ENCODE data around the gene COQ3.

COQ3 gene

GRCh38 chr6:99397287-99397686, 3.3 kb upstream of the COQ3 start:
- H3K4me3 ChIP-seq (ENCODE audit: low read depth, low read length) = no peak overlapping the region
- peaks cover 4% of the 10 kb centered on the region for H3K79me2 ChIP-seq (ENCODE audit: control insufficient read depth, insufficient read depth, low read length, poor library complexity)
- H2BK12ac ChIP-seq (ENCODE audit: low read length) = no peak overlapping the region
- no peak overlapping the region for H2AK5ac ChIP-seq (ENCODE audit: low read length)
- H4K12ac ChIP-seq (ENCODE audit: low read depth, low read length) = no peak overlapping the region
- peaks cover 0 to 2% of the 10 kb centered on the region in 2 experiments for H3K4me1 ChIP-seq (ENCODE audit: control insufficient read depth in 1 of 2, insufficient read depth in 2 of 2, low read length in 2 of 2)
- H3K9me3 ChIP-seq (ENCODE audit: insufficient read depth, low read depth, low read length) = no peaks in the 10 kb centered on the region
- H3K18ac ChIP-seq (ENCODE audit: low read length) = no peak overlapping the region
- no peak overlapping the region for H3K4me2 ChIP-seq (ENCODE audit: low read length)
- H3K14ac ChIP-seq (ENCODE audit: low read length) = no peak overlapping the region
- no peak overlapping the region for H2AFZ ChIP-seq (ENCODE audit: insufficient read depth, low read length, poor library complexity)
- DNase-seq = peak in 1 of 2 donors; percentile 10
- H3K27me3 ChIP-seq (ENCODE audit: insufficient read depth, low read length) = no peaks in the 10 kb centered on the region
- no peak overlapping the region for H4K8ac ChIP-seq (ENCODE audit: low read depth, low read length)
- peaks cover 6 to 10% of the 10 kb centered on the region in 2 experiments for H3K36me3 ChIP-seq (ENCODE audit: control insufficient read depth in 1 of 2, insufficient read depth in 2 of 2, low read length in 2 of 2)
- H3K9ac ChIP-seq (ENCODE audit: low read length) = no peak overlapping the region
- no peak overlapping the region for H3K27ac ChIP-seq (ENCODE audit: low read depth, low read length)
- H3K79me1 ChIP-seq (ENCODE audit: low read length) = peaks cover 6% of the 10 kb centered on the region
- H2BK5ac ChIP-seq (ENCODE audit: low read depth, low read length, poor library complexity) = no peak overlapping the region
- no peak overlapping the region for H4K91ac ChIP-seq (ENCODE audit: low read depth, low read length)
- no CpG with 5 or more reads among the region's 1 CpG for WGBS (ENCODE audit: extremely low coverage, insufficient coverage, insufficient read length)
- no peak overlapping the region for H3K4ac ChIP-seq (ENCODE audit: low read depth, low read length)
- H3K23ac ChIP-seq (ENCODE audit: low read length) = no peak overlapping the region
- no peak overlapping the region for H2BK120ac ChIP-seq (ENCODE audit: insufficient read depth, low read length, poor library complexity)

GRCh38 chr6:99393366-99393697, 663 bp downstream of the COQ3 start:
- H4K8ac ChIP-seq (ENCODE audit: low read depth, low read length) = peak overlapping the region; percentile 93
- peaks cover 6% of the 10 kb centered on the region for H3K79me1 ChIP-seq (ENCODE audit: low read length)
- H3K4me3 ChIP-seq (ENCODE audit: low read depth, low read length) = peak overlapping the region; percentile 75
- peaks cover 5% of the 10 kb centered on the region in 2 experiments for H3K36me3 ChIP-seq (ENCODE audit: control insufficient read depth in 1 of 2, insufficient read depth in 2 of 2, low read length in 2 of 2)
- H3K4me2 ChIP-seq (ENCODE audit: low read length) = peak overlapping the region; percentile 68
- no peak overlapping the region for H2BK12ac ChIP-seq (ENCODE audit: low read length)
- no peaks in the 10 kb centered on the region for H3K27me3 ChIP-seq (ENCODE audit: insufficient read depth, low read length)
- no peak overlapping the region for H4K12ac ChIP-seq (ENCODE audit: low read depth, low read length)
- H2AK5ac ChIP-seq (ENCODE audit: low read length) = no peak overlapping the region
- WGBS (ENCODE audit: extremely low coverage, insufficient coverage, insufficient read length) = no CpG with 5 or more reads among the region's 2 CpGs
- H3K18ac ChIP-seq (ENCODE audit: low read length) = no peak overlapping the region
- H3K9ac ChIP-seq (ENCODE audit: low read length) = peak overlapping the region; percentile 88
- H3K79me2 ChIP-seq (ENCODE audit: control insufficient read depth, insufficient read depth, low read length, poor library complexity) = peaks cover 4% of the 10 kb centered on the region
- no peak overlapping the region for H4K91ac ChIP-seq (ENCODE audit: low read depth, low read length)
- H2BK5ac ChIP-seq (ENCODE audit: low read depth, low read length, poor library complexity) = no peak overlapping the region
- no peak overlapping the region for H3K14ac ChIP-seq (ENCODE audit: low read length)
- peak overlapping the region; percentile 73 for H2AFZ ChIP-seq (ENCODE audit: insufficient read depth, low read length, poor library complexity)
- no peak overlapping the region for H3K4ac ChIP-seq (ENCODE audit: low read depth, low read length)
- H3K4me1 ChIP-seq (ENCODE audit: control insufficient read depth in 1 of 2, insufficient read depth in 2 of 2, low read length in 2 of 2) = peaks cover 0 to 2% of the 10 kb centered on the region in 2 experiments
- no peaks in the 10 kb centered on the region for H3K9me3 ChIP-seq (ENCODE audit: insufficient read depth, low read depth, low read length)
- no peak for DNase-seq
- no peak overlapping the region for H3K27ac ChIP-seq (ENCODE audit: low read depth, low read length)
- no peak overlapping the region for H3K23ac ChIP-seq (ENCODE audit: low read length)
- no peak overlapping the region for H2BK120ac ChIP-seq (ENCODE audit: insufficient read depth, low read length, poor library complexity)

GRCh38 chr6:99390896-99391295, 3.1 kb downstream of the COQ3 start:
- DNase-seq = no peak
- H4K12ac ChIP-seq (ENCODE audit: low read depth, low read length) = no peak overlapping the region
- H3K27ac ChIP-seq (ENCODE audit: low read depth, low read length) = no peak overlapping the region
- no peak overlapping the region for H3K14ac ChIP-seq (ENCODE audit: low read length)
- no peak overlapping the region for H2BK5ac ChIP-seq (ENCODE audit: low read depth, low read length, poor library complexity)
- no peak overlapping the region for H2AK5ac ChIP-seq (ENCODE audit: low read length)
- no peak overlapping the region for H2BK12ac ChIP-seq (ENCODE audit: low read length)
- H3K18ac ChIP-seq (ENCODE audit: low read length) = no peak overlapping the region
- WGBS (ENCODE audit: extremely low coverage, insufficient coverage, insufficient read length) = no CpG with 5 or more reads among the region's 3 CpGs
- H3K4ac ChIP-seq (ENCODE audit: low read depth, low read length) = no peak overlapping the region
- H3K4me1 ChIP-seq (ENCODE audit: control insufficient read depth in 1 of 2, insufficient read depth in 2 of 2, low read length in 2 of 2) = peaks cover 0 to 2% of the 10 kb centered on the region in 2 experiments
- H3K9me3 ChIP-seq (ENCODE audit: insufficient read depth, low read depth, low read length) = no peaks in the 10 kb centered on the region
- no peak overlapping the region for H4K8ac ChIP-seq (ENCODE audit: low read depth, low read length)
- peaks cover 4% of the 10 kb centered on the region for H3K79me2 ChIP-seq (ENCODE audit: control insufficient read depth, insufficient read depth, low read length, poor library complexity)
- no peaks in the 10 kb centered on the region for H3K27me3 ChIP-seq (ENCODE audit: insufficient read depth, low read length)
- H3K36me3 ChIP-seq (ENCODE audit: control insufficient read depth in 1 of 2, insufficient read depth in 2 of 2, low read length in 2 of 2) = no peaks in the 10 kb centered on the region
- H2BK120ac ChIP-seq (ENCODE audit: insufficient read depth, low read length, poor library complexity) = no peak overlapping the region
- H3K23ac ChIP-seq (ENCODE audit: low read length) = no peak overlapping the region
- H3K9ac ChIP-seq (ENCODE audit: low read length) = no peak overlapping the region
- peaks cover 6% of the 10 kb centered on the region for H3K79me1 ChIP-seq (ENCODE audit: low read length)
- H3K4me2 ChIP-seq (ENCODE audit: low read length) = no peak overlapping the region
- H2AFZ ChIP-seq (ENCODE audit: insufficient read depth, low read length, poor library complexity) = no peak overlapping the region
- no peak overlapping the region for H4K91ac ChIP-seq (ENCODE audit: low read depth, low read length)
- H3K4me3 ChIP-seq (ENCODE audit: low read depth, low read length) = no peak overlapping the region

- H4K12ac ChIP-seq (ENCODE audit: low read depth, low read length) = no peak overlapping the region
- H3K79me2 ChIP-seq (ENCODE audit: control insufficient read depth, insufficient read depth, low read length, poor library complexity) = no peaks in the 10 kb centered on the region
- no peak overlapping the region for H3K14ac ChIP-seq (ENCODE audit: low read length)
- no peak for DNase-seq
- H3K23ac ChIP-seq (ENCODE audit: low read length) = no peak overlapping the region
- H3K4me3 ChIP-seq (ENCODE audit: low read depth, low read length) = no peak overlapping the region
- no peak overlapping the region for H4K8ac ChIP-seq (ENCODE audit: low read depth, low read length)
- no CpG with 5 or more reads among the region's 3 CpGs for WGBS (ENCODE audit: extremely low coverage, insufficient coverage, insufficient read length)
- no peak overlapping the region for H4K91ac ChIP-seq (ENCODE audit: low read depth, low read length)
- no peak overlapping the region for H3K4ac ChIP-seq (ENCODE audit: low read depth, low read length)
- H3K4me2 ChIP-seq (ENCODE audit: low read length) = no peak overlapping the region
- H3K79me1 ChIP-seq (ENCODE audit: low read length) = no peaks in the 10 kb centered on the region
- H3K9ac ChIP-seq (ENCODE audit: low read length) = no peak overlapping the region
- H3K27me3 ChIP-seq (ENCODE audit: insufficient read depth, low read length) = no peaks in the 10 kb centered on the region
- H3K4me1 ChIP-seq (ENCODE audit: control insufficient read depth in 1 of 2, insufficient read depth in 2 of 2, low read length in 2 of 2) = no peaks in the 10 kb centered on the region
- H2BK5ac ChIP-seq (ENCODE audit: low read depth, low read length, poor library complexity) = no peak overlapping the region
- no peak overlapping the region for H2BK120ac ChIP-seq (ENCODE audit: insufficient read depth, low read length, poor library complexity)
- no peak overlapping the region for H3K18ac ChIP-seq (ENCODE audit: low read length)
- H3K36me3 ChIP-seq (ENCODE audit: control insufficient read depth in 1 of 2, insufficient read depth in 2 of 2, low read length in 2 of 2) = no peaks in the 10 kb centered on the region
- H3K27ac ChIP-seq (ENCODE audit: low read depth, low read length) = no peak overlapping the region
- H2AK5ac ChIP-seq (ENCODE audit: low read length) = no peak overlapping the region
- no peak overlapping the region for H2BK12ac ChIP-seq (ENCODE audit: low read length)
- no peak overlapping the region for H2AFZ ChIP-seq (ENCODE audit: insufficient read depth, low read length, poor library complexity)
- no peaks in the 10 kb centered on the region for H3K9me3 ChIP-seq (ENCODE audit: insufficient read depth, low read depth, low read length)
These were observed 9.5 kb downstream of the COQ3 start for GRCh38 chr6:99384507-99384906.
